GM19328 (cell line): ENCODE data around the gene CEMIP.

Source experiments
- ATAC-seq: cut with Tn5 transposase; IDR thresholded peaks from one replicate; pipeline ENCODE4 v1.9.1; 2021; ENCODE audit warnings: mild to moderate bottlenecking, moderate library complexity; ENCODE audit not compliant: unreplicated experiment

The CEMIP gene

GRCh38 chr15:80841541-80841940 is 62.4 kb downstream of the CEMIP start:
- ATAC-seq = no peak

DNA sequence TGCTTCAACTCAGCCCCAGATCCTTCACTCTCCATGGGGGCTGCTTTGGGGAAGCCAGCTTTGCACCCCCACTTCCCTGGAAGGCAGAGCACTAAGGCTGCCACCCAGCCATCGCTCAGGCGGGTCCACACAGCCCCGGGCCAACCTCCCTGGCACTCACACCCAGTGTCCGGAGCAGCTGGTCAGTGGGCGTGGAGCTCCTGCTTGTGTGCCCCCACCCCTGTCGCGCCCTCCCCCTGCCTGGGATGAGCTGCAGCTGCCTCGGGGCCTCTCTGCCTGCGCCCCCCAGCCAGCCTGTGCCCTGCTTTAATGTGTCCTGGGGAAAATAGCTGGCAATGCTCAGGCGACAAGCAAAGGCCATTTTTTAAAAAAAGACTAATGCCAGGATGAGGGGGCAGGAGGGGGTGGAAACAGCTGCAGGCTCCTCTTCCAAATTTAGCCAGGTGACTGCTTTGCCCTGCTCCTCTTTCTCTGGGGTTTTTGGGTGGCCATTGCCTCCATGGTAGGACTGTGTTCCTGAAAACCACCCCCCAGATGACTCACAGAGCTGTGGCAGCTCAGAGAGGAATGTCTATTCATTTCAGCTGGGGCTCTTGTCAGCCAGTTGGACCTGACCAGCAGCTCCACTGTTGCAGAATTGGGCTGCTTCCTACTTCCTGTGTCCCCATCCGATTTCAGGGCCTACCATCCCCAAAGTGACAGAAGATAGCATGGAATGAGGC is 65.0 kb downstream of the CEMIP start:
- ATAC-seq = no peak

- ATAC-seq = no peak
These were observed 67.1 kb downstream of the CEMIP start for GRCh38 chr15:80846031-80846815.

GRCh38 chr15:80849308-80849707 is 70.1 kb downstream of the CEMIP start:
- ATAC-seq = no peak

GRCh38 chr15:80850941-80851451 is 71.8 kb downstream of the CEMIP start:
- ATAC-seq = no peak

DNA sequence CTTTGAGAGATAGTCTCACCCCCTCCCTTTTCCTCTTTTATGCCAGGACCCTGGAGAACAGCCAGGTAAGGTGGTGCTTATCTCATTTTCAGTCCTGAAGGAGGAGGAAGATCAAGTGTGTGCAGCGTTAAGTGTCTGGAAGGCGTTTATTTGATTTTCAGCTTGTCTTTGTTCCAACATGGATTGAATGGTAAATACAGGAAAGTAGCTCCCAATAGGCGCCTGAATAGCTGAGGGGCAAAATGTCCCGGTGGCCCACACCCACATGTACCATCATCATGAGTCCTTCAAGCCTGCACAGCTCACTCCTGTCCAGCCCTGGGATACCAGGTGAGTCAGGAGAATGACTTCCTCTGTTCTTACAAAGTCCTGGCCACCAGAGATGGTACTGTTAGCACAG is 73.5 kb downstream of the CEMIP start:
- ATAC-seq = no peak

DNA sequence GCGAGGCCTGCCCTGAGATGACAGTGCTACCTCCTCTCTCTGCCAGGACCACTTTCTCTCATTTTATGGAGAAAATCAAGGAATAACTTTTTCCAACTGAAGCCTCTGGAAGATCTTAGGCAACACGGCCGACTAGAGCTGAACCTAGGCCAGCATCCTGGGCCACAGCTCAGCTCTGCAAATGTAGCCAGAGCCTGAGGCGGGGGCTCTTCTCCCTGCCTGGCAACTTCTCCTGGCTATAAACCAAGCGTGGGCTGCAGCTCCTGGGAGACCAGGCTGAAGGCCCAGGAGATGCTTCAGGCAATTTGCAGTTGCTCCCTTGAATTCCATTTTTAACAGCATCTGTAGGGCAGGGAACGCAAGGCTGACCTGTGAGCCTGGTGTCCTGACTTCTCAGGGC is 74.9 kb downstream of the CEMIP start:
- ATAC-seq = no peak

- no peak for ATAC-seq
These were observed 76.0 kb downstream of the CEMIP start for GRCh38 chr15:80855206-80855605.

DNA sequence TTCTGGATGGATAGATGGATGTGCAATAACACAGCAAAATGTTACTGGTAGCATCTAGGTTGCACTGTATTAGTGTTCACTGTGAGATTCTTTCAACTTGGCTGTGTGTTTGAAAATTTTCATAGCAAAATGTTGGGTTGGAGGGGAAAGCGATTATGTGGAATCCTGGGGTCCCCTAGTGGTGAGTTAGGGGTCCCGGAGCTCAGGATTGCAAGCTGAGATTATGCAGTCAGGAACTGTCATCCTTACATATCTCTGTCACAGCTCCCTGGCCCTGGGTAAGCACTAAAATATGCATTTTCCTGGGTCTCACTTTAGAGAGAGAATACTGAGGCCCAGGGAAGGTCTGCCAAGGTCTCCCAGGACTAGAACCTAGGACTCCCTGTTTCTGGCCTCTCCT is 77.2 kb downstream of the CEMIP start:
- ATAC-seq = no peak

GRCh38 chr15:80856809-80857377 is 77.7 kb downstream of the CEMIP start:
- ATAC-seq = no peak

GRCh38 chr15:80861731-80862170 is 82.6 kb downstream of the CEMIP start:
- no peak for ATAC-seq

DNA sequence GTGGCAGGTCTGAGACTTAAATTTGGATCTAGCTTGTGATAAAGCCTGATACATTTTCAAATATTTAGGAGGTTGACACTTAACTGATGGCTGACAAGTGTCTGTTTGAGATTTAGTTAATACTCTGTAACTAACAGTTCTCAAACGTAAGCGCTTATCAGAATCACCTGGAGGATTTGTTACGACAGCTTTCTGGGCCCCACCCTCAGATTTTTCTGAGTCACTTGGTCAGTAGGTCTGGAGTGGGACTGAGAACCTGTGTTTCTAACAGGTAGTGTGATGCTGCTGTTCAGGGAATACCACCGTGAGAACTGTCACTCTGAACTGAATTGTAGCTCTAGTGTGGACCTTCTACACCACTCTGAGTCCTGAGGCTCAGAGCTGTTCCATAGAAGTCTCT is 85.5 kb downstream of the CEMIP start:
- ATAC-seq = no peak

GRCh38 chr15:80866936-80867335 is 87.8 kb downstream of the CEMIP start:
- ATAC-seq = no peak

DNA sequence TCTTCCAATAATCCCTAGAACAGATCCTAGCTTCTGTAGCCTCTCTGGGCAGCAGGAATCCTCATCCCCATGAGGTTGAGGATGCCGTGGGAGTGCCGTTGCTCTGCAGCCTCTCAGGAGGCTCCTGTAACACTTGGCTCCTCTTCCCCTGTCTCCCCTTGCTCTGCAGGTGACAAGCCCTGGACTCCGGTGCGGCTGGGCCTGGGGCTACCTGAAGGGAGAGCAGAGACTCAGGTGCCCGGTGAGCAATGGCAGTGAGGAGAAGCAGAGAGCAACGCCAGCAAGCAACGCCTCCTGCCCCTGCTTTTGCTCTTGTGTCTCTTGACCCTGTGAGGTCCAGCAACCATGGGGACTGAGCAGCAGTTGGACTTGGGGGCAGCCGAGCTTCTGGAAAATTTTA is 91.2 kb downstream of the CEMIP start:
- ATAC-seq = no peak

DNA sequence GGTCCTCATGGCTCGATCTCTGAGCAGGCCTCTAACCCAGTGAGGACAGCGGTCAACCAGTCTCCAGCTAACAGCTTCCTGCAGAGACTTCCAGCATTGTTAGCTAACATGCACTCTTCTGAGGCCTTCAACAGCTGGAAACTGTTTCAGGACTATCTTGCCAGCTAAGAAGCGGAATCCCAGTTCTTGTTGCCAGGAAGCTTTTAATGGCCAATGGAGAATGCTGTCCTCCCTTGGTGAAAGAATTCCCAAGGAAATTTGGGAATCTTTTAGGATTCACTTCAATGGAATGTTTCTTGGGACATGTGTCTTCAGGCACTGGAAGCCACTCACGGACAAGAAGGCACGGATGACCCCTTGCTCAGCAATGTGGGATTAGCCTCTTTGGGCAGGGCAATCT is 91.7 kb downstream of the CEMIP start:
- ATAC-seq = no peak

- ATAC-seq = no peak
These were observed 92.7 kb downstream of the CEMIP start for GRCh38 chr15:80871858-80872257.

- ATAC-seq = no peak
These were observed 94.3 kb downstream of the CEMIP start for GRCh38 chr15:80873366-80873952.

DNA sequence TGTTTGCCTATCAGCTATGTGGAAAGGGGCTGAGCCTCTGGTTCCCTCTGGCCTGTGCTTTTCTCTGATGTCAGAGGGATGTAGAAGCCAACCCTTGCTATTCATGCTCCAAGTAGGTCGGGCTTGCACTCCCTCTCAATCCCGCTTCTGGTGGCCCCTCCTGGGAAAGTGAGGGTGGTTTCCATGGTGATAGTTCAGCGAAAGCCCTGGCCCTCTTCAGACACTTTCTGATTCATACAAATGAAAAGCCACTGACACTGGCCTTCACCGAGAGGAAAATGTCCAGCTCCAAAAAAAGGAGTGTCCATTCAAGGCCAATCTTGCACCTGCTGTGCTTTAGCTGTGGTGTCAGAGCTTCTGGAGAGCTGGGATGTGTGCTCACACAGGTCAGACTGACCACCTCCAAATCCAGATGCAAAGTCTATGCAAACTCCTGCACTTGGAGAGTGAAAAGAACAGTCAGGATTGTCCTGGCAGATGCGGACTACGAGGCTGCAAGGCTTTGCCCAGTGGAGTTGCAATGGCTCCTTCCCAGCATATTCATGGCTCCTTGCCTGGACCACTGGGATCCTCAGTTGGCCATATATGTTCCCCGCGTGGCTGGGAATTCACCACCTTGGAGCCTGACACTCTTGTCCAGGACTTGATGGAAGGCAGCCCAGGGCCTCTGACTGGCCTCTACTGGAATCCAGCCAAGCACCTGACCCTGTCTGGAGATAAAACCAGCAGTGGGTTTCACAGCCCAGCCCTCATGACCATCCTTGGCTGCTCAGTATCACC is 96.6 kb downstream of the CEMIP start:
- ATAC-seq = no peak

GRCh38 chr15:80876348-80876674 is 97.1 kb downstream of the CEMIP start:
- no peak for ATAC-seq

GRCh38 chr15:80878242-80878866 is 99.2 kb downstream of the CEMIP start:
- no peak for ATAC-seq
